Fibroblast of peridontal ligament (primary cell): ENCODE measurements around the gene ZFHX2.
A peak's percentile ranks its signal among the peaks of the same experiment; 100 is the strongest.
"Not testable (repeated sequence)": the region's sequence is repeated elsewhere in the genome, so short reads cannot be mapped to it uniquely, and the experiment has no call there.

Experiments used
- DNase-seq: peaks from one replicate; pipeline ENCODE4 v3.0.0-alpha.2; 2010; ENCODE audit errors: extremely low read depth

The ZFHX2 gene

GRCh38 chr14:23540141-23540469 lies 11.5 kb downstream of the ZFHX2 start:
- no peak for DNase-seq

GRCh38 chr14:23539248-23540140 lies 12.1 kb downstream of the ZFHX2 start:
- DNase-seq, result peak; percentile 24

- peak; percentile 31 for DNase-seq
Measured at GRCh38 chr14:23538785-23539184, 12.8 kb downstream of the ZFHX2 start.

GRCh38 chr14:23538050-23538718 lies 13.4 kb downstream of the ZFHX2 start:
- no peak for DNase-seq

GRCh38 chr14:23537351-23538049 lies 14.1 kb downstream of the ZFHX2 start:
- no peak for DNase-seq

GRCh38 chr14:23536906-23537305 lies 14.7 kb downstream of the ZFHX2 start:
- DNase-seq, result not testable (repeated sequence)

GRCh38 chr14:23536494-23536893 lies 15.1 kb downstream of the ZFHX2 start:
- DNase-seq, result no peak

GRCh38 chr14:23535943-23536342 lies 15.6 kb downstream of the ZFHX2 start:
- no peak for DNase-seq

GRCh38 chr14:23533652-23534435 lies 17.7 kb downstream of the ZFHX2 start:
- no peak for DNase-seq

- DNase-seq, result no peak
Measured at GRCh38 chr14:23532658-23533057, 18.9 kb downstream of the ZFHX2 start.

GRCh38 chr14:23531391-23531790 lies 20.2 kb downstream of the ZFHX2 start:
- DNase-seq, result no peak

- no peak for DNase-seq
Measured at GRCh38 chr14:23530375-23531055, 21.1 kb downstream of the ZFHX2 start.

GRCh38 chr14:23529016-23529415 lies 22.5 kb downstream of the ZFHX2 start:
- no peak for DNase-seq

- DNase-seq, result no peak
Measured at GRCh38 chr14:23528555-23528954, 23.0 kb downstream of the ZFHX2 start.

- no peak for DNase-seq
Measured at GRCh38 chr14:23525611-23526010, 26.0 kb downstream of the ZFHX2 start.

GRCh38 chr14:23524954-23525353 lies 26.6 kb downstream of the ZFHX2 start:
- DNase-seq, result no peak

GRCh38 chr14:23523229-23524016 lies 28.1 kb downstream of the ZFHX2 start:
- DNase-seq, result no peak

- DNase-seq, result no peak
Measured at GRCh38 chr14:23522643-23523198, 28.8 kb downstream of the ZFHX2 start.

GRCh38 chr14:23521785-23522640 lies 29.6 kb downstream of the ZFHX2 start:
- DNase-seq, result no peak
